ENCODE measurements around the gene CCR5AS.
"Not testable (repeated sequence)": the region's sequence is repeated elsewhere in the genome, so short reads cannot be mapped to it uniquely, and the experiment has no call there.

The CCR5AS gene

DNA sequence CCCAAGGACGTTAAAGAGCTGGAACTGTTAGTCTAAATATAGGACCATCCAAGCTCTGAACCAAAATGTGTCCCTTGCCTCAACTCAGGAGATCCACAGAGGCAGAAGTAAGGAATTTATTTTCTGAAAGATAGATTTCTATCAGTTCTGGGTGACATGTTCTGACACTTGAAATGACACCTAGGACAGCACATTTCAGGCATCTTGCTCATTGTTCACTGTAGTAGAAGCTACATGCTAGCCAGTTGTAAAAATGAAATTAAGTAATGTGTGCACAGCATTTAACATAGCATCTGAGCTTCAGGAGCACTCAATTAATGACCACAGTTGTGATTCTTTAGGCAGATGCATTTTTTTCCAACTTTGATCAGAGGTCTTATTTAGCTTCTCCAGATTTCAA lies 52.4 kb downstream of the CCR5AS start:
- no peak for DNase-seq (ENCODE audit: low spot score)

DNA sequence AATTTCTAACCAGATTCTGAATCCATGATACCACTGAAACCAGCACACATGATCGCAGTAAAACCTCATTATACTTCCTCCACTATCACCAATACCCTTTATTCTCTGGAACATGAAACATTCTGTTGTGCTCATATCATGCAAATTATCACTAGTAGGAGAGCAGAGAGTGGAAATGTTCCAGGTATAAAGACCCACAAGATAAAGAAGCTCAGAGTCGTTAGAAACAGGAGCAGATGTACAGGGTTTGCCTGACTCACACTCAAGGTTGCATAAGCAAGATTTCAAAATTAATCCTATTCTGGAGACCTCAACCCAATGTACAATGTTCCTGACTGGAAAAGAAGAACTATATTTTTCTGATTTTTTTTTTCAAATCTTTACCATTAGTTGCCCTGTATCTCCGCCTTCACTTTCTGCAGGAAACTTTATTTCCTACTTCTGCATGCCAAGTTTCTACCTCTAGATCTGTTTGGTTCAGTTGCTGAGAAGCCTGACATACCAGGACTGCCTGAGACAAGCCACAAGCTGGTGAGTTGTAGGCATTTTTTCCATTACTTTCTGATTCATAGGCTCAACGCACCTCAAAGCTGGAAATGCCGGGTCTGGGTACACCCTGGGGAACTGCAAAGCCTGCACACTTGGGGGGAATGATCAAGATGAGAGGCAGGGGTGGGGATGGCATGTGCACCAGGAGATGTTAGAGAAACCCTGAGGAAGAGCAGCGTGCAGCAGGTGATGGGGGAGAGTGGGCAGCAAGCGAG lies 53.0 kb downstream of the CCR5AS start, which contains the start of gene CCR2:
Gene CCR2 (plus strand): TSS at position 465 of the 764 bp plus-strand sequence. CDS start 3,417 bp downstream, outside the sequence.
- DNase-seq (ENCODE audit: low spot score): no peak

DNA sequence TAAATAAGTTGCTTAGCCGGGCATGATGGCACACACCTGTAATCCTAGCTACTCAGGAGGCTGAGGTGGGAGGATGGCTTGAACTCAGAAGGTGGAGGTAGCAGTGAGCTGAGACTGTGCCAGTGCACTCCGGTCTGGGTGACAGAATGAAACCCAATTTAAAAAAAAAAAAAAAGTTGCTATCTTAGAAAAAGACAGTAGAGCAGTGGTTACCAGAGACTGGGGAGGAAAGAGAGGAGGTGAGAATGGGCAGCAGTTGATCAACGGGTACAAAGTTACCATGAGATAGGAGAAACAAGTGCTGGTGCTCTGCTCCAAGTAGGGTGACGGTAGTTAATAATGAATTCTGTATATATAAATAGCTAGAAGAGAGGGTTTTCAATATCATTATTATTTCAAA lies 53.8 kb downstream of the CCR5AS start:
- DNase-seq (ENCODE audit: low spot score): no peak

DNA sequence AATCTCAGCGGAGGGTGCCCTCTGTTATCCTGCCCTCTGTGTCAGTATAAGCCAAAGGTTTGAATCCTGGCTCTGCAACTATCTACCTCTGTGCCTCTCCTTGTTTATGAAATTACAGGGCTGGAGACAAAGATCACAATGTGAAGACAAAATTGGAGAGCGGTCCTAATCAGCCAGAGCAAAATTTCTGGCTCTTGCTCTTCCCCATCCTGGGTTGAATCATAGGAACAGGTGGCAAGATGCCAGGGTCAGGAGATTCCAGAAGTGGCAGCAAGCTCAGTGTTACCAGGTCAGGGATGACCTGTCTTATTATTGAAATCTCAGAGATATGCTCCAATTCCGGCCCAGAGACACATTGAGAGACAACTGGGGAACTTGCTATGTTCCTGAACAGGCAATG lies 55.2 kb downstream of the CCR5AS start:
- DNase-seq (ENCODE audit: low spot score): no peak

DNA sequence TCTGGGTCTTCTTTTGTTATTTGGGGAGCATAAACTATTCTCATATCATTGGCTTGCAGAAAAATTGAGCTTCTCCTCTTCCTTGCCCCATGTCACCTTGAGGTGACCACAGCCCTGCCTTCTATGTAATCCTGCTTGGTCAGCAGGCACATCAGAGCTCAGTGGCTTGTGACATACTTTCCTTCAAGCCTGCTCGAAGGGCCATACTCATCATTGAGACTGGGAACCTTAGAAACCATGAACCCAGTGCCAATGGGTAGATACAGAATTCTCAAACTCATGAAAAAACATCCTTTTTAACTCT lies 56.7 kb downstream of the CCR5AS start:
- DNase-seq (ENCODE audit: low spot score): no peak

DNA sequence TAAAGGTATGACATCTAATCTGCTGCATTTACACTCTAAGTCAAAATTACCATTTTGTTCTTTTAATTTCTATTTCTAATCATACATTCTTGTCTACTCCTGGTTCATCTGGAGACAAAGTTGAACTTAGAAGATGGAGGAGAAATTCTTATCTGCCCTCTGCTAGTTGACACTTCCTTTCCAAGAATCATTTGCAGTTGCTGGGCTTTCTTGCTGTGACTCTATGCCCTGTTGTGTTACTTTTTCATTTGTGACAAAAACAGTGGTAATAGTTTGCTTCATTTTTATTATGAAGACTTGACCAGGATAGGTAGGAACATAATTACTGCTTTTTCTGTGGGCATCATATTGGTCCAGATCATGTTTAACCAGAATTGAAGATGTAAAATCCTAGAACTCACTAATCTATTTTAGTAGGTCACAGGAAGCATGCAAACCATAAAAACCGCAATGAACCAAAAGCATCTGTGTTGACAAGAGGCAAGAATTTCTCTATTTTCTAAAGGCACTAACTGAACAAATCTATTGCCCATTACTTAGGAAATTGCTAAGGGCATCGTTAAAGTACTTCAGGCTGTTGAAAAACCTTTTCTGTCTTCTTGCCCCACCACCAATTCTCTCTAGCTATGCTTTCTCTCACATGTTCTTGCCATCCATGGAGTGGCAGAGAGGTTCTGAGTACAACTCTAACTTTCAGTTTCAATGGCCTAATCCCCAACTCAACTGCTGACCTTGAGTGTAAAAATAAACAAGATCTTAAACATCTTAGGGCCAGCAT lies 57.2 kb downstream of the CCR5AS start:
- DNase-seq (ENCODE audit: low spot score): no peak

DNA sequence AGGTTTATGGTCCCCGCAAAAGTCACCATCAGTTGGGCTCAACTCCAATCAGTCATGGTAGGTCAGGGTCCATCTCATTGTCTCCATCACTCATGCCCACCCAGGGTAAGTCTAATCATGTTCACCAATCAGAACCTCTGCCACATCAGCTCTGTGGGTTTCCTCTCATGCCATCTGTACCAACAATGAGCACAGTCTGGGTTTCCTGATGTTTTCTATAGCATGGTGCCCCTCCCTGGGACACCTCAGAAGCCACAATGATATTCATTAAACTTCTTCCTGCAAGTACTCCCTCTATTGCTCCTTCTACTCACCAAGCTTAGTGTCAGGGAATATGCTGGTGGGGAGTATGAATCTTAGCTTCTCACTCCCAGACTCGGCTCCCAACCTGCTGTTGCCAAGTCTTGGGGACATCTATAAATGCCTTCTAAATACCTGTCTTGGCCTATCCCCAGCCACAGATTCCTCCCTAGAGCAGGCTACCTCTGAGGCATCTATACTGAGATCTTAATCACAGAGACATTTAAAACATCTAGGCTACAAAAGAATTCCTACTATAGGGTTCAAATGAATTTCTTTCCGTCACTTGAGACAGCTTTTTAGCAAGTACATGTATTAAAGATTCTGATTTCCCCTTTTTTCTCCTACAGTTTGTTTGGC lies 57.9 kb downstream of the CCR5AS start:
- no peak for DNase-seq (ENCODE audit: low spot score)

DNA sequence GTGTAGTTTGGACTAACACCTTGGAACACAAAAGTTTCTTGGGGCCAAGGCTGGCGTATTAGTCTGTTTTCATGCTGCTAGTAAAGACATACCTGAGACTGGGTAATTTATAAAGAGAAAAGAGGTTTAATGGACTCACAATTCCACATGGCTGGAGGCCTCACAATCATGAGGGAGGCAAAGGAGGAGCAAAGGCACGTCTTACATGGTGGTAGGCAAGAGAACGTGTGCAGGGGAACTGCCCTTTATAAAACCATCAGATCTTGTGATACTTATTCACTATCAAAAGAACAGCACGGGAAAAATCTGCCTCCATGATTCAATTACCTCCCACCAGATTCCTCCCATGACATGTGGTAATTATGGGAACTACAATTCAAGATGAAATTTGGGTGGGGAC lies 62.4 kb downstream of the CCR5AS start:
- no peak for DNase-seq (ENCODE audit: low spot score)

DNA sequence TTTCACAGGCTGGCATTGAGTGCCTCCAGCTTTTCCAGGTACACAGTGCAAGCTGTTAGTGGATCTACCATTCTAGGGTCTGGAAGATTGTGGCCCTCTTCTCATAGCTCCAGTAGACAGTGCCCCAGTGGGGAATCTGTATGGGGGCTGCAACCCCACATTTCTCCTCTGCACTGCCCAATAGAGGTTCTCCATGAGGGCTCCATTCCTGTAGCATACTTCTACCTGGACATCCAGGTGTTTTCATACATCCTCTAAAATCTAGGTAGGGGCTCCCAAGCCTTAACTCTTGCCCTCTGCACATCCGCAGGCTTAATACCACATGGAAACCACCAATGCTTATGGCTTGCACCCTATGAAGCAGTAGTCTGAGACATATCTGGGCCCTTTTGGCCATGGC lies 68.0 kb downstream of the CCR5AS start:
- no peak for DNase-seq (ENCODE audit: low spot score)

DNA sequence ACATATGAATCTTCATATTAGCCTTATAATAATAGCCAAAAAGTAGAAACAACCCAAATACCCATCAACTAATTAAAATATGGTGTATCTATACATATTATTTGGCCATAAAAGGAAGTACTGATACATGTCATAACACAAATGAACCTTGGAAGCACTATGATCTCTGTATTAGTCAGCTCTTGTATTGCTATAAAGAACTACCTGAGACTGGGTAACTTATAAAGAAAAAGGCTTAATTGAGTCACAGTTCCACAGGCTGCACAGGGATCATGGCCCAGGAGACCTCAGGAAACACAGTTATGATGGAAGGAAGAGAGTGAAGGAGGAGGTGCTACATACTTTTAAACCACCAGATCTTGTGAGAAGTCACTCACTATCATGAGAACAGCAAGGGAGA lies 69.0 kb downstream of the CCR5AS start:
- no peak for DNase-seq (ENCODE audit: low spot score)

DNA sequence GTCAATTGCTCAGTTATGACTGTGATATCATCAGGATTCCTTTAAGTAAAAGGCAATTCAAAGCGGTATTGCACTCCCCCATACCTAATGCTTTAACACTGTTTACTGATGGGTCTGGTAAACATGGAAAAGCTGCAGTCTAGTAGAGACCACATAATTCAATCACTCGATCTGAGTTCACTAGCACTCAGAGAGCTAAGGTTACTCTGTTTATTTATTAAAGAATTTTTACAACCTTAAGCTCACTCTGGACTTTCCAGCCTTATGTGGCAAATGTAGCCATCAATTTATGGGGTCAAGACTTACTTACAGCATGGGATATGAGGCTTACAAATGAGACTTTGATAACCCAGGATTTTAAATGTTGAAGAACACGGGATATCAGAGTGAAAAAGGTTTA lies 71.3 kb downstream of the CCR5AS start:
- no peak for DNase-seq (ENCODE audit: low spot score)

DNA sequence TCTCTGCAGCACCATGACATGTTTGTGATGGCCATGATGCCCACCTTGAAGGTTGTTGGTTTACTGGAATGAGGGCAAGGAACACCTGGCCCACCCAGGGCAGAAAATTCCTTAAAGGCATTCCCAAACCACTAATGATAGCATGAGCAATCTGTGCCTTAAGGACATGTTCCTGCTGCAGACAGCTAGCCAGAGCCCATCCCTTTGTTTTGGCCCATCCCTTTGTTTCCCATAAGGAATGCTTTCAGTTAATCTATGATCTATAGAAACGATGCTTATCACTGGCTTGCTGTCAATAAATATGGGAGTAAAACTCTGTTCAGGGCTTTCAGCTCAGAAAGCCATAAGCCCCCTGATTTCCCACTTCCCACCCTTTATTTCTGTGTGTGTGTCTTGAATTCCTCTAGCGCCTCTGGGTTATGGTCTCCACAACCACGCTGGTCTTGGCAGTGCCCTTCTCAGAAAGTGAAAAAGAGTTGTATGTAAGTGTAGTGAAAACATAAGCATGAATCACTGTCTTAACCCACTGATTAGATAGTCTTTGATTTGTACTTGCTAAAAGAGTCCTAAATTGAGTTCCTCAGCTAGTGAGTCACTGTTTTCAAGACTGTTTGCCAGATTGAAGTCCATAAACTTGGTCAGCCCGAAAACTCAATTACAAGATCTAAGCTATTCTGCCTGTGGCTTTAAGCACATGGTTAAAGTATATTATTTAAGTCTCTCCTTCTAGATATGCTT lies 72.0 kb downstream of the CCR5AS start:
- DNase-seq (ENCODE audit: low spot score): no peak

DNA sequence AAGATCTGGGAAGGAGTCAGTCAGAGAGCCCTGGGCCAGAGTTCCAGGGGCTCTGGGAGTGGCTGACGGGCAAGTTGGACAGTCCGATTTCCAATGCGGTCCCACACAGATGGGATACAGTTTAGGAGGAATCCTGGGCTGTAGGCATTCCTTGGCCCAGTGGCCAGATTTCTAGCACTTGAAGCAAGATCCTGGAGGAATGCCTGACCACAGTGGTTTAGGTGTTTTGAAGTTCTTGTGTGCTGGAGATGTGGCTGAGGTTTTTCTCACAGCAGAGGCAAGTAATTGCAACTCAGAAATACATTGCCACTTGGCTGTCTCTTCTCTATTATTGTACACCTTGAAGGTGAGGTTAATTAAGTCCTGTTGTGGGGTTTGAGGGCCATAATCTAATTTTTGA lies 76.2 kb downstream of the CCR5AS start:
- DNase-seq (ENCODE audit: low spot score): not testable (repeated sequence)

DNA sequence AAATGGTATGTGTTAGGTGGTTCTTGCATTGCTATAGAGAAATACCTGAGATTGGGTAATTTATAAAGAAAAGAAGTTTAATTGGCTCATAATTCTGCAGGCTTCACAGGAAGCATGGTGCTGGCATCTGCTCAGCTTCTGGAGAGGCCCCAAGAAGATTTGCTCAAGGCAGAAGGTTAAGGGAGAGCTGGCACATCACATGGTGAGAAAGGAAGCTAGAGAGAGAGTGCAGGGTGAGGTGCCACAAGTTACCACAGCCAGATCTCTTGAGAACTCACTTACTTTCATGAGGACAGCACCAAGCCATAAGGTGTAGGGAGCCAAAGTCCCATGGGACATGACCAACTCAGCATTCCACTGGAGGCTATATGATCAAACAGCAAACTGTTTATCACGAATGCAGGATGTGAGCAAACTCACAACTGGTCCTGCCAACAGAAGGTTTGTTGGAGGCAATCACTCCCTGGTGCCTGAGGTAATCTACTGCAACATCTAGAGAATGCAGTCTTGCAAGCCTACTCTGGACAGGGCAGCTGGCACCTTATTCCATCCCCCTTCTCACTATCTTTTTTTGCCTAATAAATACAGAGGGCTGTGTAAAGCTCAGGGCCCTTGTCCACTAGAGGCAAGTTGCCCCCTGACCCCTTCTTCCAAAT lies 81.1 kb downstream of the CCR5AS start:
- no peak for DNase-seq (ENCODE audit: low spot score)

DNA sequence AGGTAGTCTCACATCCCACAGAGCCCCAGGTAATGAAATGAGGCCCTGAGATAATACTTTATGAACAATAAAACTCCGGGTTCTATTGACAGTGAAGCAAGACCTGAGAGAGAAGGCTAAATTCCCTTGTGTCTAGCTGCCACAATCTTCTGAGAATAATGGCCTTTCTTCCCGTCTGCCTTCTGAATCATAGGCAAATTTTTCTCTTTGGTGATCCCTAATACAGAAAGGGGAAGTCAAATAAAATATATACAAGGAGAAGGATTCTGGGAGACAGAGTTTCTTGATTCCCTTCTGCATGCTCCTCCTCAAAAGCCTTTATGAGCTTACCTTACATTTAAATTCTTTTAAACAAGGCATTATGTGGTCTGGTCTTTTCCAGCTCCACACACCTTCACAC lies 82.8 kb downstream of the CCR5AS start:
- no peak for DNase-seq (ENCODE audit: low spot score)

DNA sequence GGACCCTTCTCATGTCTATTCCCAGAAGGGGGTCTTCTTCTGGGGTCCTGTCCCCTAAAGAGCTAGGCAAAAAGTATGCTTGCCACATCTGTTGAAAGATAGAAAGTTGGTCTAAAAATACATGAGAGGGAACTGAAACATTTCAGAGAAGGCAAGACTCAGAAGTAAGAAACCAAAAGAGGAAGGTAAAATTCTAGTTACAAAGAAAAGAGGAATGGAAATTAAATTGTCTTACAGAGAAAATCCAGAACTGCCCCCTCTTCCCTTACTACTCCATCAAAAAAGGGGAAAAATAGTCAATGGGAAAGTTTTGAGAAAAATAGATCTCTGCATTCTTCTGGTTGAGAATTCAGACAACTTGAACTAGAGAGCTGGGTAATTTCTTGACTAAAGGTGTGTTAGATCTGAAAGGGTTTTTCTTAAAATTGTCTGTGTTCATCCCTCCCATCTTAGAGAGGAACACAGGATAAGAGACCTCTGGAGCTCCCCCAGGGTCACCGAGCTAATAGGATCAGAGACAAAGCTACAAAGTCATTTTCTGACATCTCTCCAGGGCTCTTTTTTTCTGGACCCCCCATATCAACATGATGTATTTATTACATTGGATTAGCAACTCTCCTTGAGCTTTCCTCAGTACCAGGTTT lies 85.3 kb downstream of the CCR5AS start:
- DNase-seq (ENCODE audit: low spot score): no peak

DNA sequence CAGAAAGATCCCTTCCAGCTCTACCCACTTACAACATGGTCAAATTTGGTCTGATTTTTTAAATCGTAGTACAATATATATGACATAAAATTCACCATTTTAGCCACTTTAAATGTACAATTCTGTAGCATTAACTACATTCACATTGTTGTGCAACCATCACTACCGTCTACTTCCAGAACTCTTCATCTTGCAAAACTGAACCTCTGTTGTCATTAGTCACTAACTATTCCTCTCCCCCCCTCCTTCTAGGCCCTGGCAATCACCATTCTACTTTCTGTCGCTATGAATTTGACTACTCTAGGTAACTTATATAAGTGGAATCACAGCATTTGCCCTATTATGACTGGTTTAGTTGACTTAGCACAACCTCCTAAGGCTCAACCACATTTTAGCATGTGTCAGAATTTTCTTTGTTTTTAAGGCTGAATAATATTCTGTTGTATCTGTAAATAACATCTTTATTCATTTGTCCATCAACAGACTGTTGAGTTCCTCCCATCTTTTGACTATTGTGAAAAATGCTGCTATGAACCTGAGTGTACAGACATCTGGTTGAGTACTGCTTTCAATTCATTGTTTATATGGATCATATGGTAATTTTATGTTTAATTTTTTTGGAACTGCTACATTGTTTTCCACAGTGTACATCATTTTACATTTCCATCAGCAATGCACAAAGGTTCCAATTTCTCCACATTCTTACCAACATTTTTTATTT lies 88.5 kb downstream of the CCR5AS start:
- no peak for DNase-seq (ENCODE audit: low spot score)

DNA sequence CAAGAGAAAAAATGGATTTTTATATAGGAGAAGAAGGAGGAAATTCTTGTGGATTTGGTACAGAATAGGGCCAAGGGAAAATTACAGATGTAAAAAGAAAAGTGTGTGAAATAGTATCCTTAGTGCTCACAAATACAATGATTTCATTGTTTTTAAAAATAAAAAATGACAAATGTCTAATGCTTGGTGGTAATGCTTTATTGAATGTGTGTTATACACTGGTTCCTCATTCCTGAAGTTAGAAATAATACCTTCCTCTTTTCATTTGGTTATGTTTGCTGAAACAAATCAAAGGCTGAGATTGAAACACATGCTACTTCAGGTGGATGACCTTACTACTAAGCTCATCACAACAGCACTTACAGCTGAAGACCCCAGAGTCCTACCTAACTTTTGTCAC lies 90.7 kb downstream of the CCR5AS start:
- DNase-seq (ENCODE audit: low spot score): no peak

DNA sequence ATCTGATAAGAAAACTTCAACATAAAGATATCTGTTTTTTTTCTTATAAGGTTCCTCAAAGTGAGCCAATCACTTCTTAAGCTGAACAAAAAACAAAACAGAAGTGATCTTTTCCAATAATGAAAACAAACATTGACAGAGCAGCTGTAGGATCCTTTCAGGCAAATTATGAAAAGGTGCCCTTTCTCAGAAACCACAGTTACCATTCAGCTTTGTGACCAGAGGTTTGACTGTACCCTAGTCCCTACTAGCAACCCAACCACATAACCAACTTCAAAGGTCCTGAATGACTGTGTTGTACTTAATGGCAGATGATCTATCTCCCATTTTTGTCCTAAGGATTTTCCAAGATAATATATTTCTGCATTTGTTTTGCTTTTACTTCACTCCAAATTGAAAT lies 92.3 kb downstream of the CCR5AS start:
- DNase-seq (ENCODE audit: low spot score): no peak

All from hematopoietic multipotent progenitor cell treated with erythropoietin and hydrocortisone succinate and interleukin-3 and kit ligand, for 15 days (in vitro differentiated cells).